Measurements from ENCODE around the gene AMBP.

GRCh38 chr9:114071197-114071795, 6.8 kb downstream of the AMBP start:
- no peak for TF ChIP-seq ZNF891 (CRISPR knock-in tag; IDR thresholded peaks at IDR 0.05)
- TF ChIP-seq CC2D1A (CRISPR knock-in tag; IDR thresholded peaks at IDR 0.05), result no peak
- no peak for TF ChIP-seq CTCF (CRISPR knock-in tag; IDR thresholded peaks at IDR 0.05)
- no peak for TF ChIP-seq ATF1 (CRISPR knock-in tag; IDR thresholded peaks at IDR 0.05)
- TF ChIP-seq E2F1 (CRISPR knock-in tag; IDR thresholded peaks at IDR 0.05), result no peak
- TF ChIP-seq EZH2 (conservative IDR thresholded peaks at IDR 0.05; ENCODE audit: low read depth, low read length), result no peak
- TF ChIP-seq HMGXB4 (CRISPR knock-in tag; IDR thresholded peaks at IDR 0.05; ENCODE audit: borderline replicate concordance in 1 of 2, low read depth in 1 of 2), result no peak
- no peak for TF ChIP-seq ZNF18 (CRISPR knock-in tag; IDR thresholded peaks at IDR 0.05; ENCODE audit: insufficient replicate concordance)
- TF ChIP-seq EP300 (IDR thresholded peaks at IDR 0.05; ENCODE audit: low read depth in 2 of 2, low read length in 2 of 2), result no peak
- TF ChIP-seq EP300 (CRISPR knock-in tag; IDR thresholded peaks at IDR 0.05; ENCODE audit: borderline replicate concordance), result no peak
- TF ChIP-seq KLF6 (CRISPR knock-in tag; IDR thresholded peaks at IDR 0.05), result no peak
